ENCODE results near the gene SMIM35. TPM values are rescaled to one million over a fixed set of nuclear protein-coding genes. Genes with fewer than 3 reads are reported as not detected.
"Not testable (repeated sequence)": the region's sequence is repeated elsewhere in the genome, so short reads cannot be mapped to it uniquely, and the experiment has no call there.

Gene SMIM35
- total RNA-seq, 6 donors from 2014 or later = not detected

DNA sequence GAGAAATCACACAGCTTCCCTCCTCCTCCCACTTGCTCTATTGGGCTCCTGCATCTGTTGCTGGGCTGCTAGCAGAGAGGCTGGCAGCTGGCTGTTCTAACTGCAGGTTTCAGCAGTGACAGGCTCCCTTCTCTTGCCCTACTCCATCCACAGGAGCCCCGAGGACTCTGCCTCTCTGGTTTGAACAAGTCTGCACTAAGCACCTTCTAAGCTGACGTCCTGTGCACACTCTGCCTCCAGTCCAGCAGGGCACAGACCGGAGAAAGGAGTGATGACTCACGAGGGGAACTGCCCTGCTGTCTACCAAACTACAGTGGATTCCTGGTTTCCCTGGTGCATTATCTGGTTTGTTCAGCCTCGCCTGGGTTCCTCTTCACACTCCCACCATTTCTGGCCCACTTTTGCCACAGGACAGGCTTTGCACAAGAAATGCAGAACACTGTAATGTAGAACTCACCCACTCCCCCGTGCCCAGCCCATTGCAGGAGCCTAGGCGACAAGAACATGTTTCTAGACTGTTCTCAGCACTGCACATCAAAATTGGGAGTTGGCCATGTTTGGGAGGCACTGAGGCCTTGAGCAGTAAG, 74.6 kb downstream of the SMIM35 start:
- peaks cover 0 to under 1% (median 0%) of the 10 kb centered on the region in 4 donors for H3K9me3 ChIP-seq
- peaks cover 4 to 46% (median 35%) of the 10 kb centered on the region in 4 donors for H3K4me1 ChIP-seq
- ATAC-seq (ENCODE audit: low FRiP score in 2 of 2) = peak; percentile 70 to 83
- H3K27ac ChIP-seq = peak overlapping the region; percentile 73 to 88 (median 83)
- peak in 1 of 2 donors; percentile 71 for DNase-seq
- no peak for TF ChIP-seq EP300 (IDR thresholded peaks at IDR 0.05)
- peak in 1 of 4 donors; percentile 65 for TF ChIP-seq POLR2A (IDR thresholded peaks at IDR 0.05)
- WGBS, 2 donors = 52 to 61% methylated on average over 7 of the region's 7 CpGs
- no peaks in the 10 kb centered on the region for H3K36me3 ChIP-seq
- no peaks in the 10 kb centered on the region for H3K27me3 ChIP-seq
- H3K4me3 ChIP-seq = no peak overlapping the region

DNA sequence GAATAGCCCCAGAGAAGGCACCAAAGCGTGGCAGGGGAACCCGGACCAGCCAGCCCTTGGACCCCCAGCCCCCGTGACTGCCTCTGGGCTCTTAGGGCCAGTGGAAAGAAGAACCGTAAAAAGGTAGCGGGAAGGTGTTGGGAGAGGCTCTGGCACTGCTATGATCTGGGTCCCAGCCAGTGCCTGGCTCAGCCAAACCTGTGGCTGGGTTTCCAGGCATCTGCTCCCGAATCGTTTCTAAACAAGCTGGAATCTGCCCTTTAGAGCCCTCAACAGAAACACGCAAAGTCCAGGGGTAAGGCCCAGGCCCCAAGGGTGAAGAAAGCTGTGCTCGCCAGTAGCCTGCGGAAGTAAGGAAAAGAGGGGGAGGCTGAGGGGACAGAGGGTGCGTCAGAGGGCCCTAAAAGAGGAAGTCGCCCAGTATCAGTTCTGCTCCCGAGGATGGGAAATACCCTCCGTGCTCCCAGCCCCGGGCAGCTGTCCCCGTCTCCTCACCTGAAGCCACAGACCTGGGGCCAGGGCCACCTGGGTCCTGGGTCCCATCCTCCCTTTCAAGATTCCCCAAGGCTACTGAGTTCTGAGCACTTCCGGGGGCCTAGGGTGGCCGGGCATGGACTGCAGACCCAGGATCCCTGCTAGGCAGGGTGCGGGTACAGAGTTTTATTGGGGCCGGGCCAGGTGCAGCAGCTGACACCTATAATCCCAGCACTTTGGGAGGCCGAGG, 75.9 kb downstream of the SMIM35 start:
- DNase-seq (peak; percentile 58 to 87), ATAC-seq (ENCODE audit: low FRiP score in 2 of 2) (peak; percentile 74 to 85)
- no peaks in the 10 kb centered on the region for H3K9me3 ChIP-seq
- H3K27me3 ChIP-seq = no peaks in the 10 kb centered on the region
- 72 to 73% methylated on average over 21 of the region's 21 CpGs for WGBS, 2 donors
- TF ChIP-seq EP300 (IDR thresholded peaks at IDR 0.05) (peak in 2 of 4 donors; percentile 45 to 90), POLR2AphosphoS5 (IDR thresholded peaks at IDR 0.05) (peak in 1 of 2 donors; percentile 56), POLR2A (IDR thresholded peaks at IDR 0.05) (no peak)
- TF ChIP-seq, protein P1, sequence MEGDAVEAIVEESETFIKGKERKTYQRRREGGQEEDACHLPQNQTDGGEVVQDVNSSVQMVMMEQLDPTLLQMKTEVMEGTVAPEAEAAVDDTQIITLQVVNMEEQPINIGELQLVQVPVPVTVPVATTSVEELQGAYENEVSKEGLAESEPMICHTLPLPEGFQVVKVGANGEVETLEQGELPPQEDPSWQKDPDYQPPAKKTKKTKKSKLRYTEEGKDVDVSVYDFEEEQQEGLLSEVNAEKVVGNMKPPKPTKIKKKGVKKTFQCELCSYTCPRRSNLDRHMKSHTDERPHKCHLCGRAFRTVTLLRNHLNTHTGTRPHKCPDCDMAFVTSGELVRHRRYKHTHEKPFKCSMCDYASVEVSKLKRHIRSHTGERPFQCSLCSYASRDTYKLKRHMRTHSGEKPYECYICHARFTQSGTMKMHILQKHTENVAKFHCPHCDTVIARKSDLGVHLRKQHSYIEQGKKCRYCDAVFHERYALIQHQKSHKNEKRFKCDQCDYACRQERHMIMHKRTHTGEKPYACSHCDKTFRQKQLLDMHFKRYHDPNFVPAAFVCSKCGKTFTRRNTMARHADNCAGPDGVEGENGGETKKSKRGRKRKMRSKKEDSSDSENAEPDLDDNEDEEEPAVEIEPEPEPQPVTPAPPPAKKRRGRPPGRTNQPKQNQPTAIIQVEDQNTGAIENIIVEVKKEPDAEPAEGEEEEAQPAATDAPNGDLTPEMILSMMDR (IDR thresholded peaks at IDR 0.05) = no peak
- peaks cover 4 to 50% (median 46%) of the 10 kb centered on the region in 4 donors for H3K4me1 ChIP-seq
- H3K4me3 ChIP-seq = no peak overlapping the region
- H3K27ac ChIP-seq = peak overlapping the region; percentile 73 to 88 (median 83)
- no peaks in the 10 kb centered on the region for H3K36me3 ChIP-seq

DNA sequence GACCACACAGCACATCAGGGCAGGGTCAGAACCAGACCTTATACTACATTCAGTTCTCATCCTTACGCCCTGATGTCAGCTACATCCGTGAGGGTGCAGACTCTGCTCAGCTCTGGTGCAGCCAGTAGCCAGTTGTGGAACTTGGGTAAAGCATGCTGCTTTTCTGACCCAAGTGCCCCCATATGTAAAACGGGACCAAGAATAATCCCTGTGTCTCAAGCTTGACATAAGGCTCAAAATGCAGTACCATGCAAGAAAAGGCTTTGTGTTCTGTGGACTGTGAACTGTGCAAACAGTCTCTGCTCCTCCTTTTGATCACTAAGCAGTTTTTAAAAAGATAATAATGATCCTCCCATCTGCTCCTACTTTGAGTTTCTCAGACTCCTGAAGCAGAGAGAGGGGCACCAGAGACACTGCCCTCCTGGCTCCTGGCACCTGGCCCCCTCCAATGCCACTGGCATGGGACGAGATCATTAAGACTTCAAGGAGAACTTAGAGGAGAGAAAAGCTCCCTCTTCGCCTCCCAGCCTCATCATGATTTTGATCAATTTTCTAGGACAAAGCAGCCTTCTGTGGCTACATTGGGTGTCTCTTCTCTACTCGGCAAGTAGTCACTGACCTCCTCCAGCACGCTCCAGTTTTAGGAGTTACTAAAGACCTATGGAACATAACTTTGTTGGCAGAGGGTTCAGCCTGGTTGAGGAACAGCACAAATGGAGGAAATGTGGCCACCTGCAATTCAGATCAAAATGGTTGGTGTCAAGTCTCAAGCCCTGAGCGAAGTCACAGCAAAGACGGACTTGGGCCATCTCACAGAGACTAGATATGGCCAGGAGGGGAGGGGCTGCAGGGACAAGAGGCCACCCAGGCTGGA, 76.7 kb downstream of the SMIM35 start:
- DNase-seq (no peak), ATAC-seq (ENCODE audit: low FRiP score in 2 of 2) (no peak)
- H3K27me3 ChIP-seq = no peaks in the 10 kb centered on the region
- no peaks in the 10 kb centered on the region for H3K9me3 ChIP-seq
- no peaks in the 10 kb centered on the region for H3K36me3 ChIP-seq
- WGBS, 2 donors = 80 to 88% methylated on average over 9 of the region's 9 CpGs
- no peak for TF ChIP-seq POLR2A (IDR thresholded peaks at IDR 0.05)
- no peak for TF ChIP-seq POLR2AphosphoS5 (IDR thresholded peaks at IDR 0.05)
- TF ChIP-seq, protein P1 (IDR thresholded peaks at IDR 0.05) = no peak
- no peak for TF ChIP-seq EP300 (IDR thresholded peaks at IDR 0.05)
- H3K4me3 ChIP-seq = no peak overlapping the region
- H3K27ac ChIP-seq = peak overlapping the region; percentile 63 to 88 (median 83)
- peaks cover 4 to 50% (median 47%) of the 10 kb centered on the region in 4 donors for H3K4me1 ChIP-seq

DNA sequence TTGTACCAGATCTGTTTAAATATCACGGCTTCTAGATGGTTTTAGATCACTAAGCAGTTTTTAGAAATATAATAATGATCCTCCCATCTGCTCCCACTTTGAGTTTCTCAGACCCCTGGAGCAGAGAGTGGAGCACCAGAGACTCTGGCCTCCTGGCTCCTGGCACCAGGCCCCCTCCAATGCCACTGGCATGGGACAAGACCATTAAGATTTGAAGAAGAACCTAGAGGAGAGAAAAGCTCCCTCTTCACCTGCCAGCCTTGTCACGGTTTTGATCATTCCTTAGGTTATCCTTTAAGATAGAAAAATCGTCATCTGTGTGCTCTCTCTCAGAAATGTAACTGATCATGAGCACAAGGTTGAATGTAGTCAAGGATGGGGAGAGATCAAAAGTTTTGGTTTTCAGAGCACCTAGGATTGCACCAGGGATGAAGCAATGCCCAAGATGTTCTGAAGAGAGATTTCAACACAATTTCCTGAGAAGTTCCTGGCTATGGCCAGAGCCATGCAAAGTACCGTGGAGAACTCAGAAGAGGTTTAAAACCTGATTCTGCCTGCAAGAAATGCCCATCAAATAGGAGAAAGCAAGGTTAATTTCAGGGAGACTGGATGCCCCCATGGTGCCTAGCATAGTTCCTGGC, 78.4 kb downstream of the SMIM35 start:
- WGBS, 2 donors = 46 to 54% methylated on average over 4 of the region's 4 CpGs
- no peaks in the 10 kb centered on the region for H3K27me3 ChIP-seq
- H3K4me1 ChIP-seq = peaks cover 4 to 50% (median 47%) of the 10 kb centered on the region in 4 donors
- no peaks in the 10 kb centered on the region for H3K9me3 ChIP-seq
- H3K27ac ChIP-seq = peak overlapping the region; percentile 66 to 78 (median 76)
- no peaks in the 10 kb centered on the region for H3K36me3 ChIP-seq
- DNase-seq = no peak
- no peak overlapping the region for H3K4me3 ChIP-seq
- TF ChIP-seq POLR2A (IDR thresholded peaks at IDR 0.05) = no peak
- peak in 1 of 2 donors; percentile 50 for TF ChIP-seq POLR2AphosphoS5 (IDR thresholded peaks at IDR 0.05)
- ATAC-seq (ENCODE audit: low FRiP score in 2 of 2) = no peak

DNA sequence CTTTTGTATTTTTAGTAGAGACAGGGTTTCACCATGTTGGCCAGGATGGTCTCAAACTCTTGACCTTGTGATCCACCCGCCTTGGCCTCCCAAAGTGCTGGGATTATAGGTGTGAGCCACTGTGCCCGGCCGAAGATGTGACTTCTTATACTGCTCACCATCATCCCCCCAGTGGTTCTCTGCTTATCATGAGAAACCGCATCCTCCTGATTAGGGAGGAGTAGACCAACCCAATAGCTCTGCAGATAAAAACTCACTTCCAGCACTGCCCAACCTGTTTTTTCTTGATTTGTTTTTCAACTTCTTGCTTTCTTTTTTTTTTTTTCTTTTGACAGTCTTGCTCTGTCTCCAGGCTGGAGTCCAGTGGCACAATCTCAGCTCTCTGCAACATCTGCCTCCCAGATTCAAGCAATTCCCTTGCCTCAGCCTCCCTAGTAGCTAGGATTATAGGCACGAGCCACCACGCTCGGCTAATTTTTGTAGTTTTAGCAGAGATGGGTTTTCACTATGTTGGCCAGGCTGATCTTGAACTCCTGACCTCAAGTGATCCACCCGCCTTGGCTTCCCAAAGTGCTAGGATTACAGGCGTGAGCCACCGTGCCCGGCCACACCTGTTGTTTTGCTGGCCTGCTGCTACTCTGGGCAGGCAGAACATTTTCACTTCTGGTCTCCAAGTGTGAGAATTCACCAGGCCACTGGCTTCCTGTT, 79.0 kb downstream of the SMIM35 start:
- H3K9me3 ChIP-seq; H3K36me3 ChIP-seq; H3K4me3 ChIP-seq; H3K27me3 ChIP-seq; ATAC-seq (ENCODE audit: low FRiP score in 2 of 2): not testable (repeated sequence)
- Histone ChIP-seq H3K4me1 (peaks cover 4 to 46% (median 44%) of the 10 kb centered on the region in 4 donors), H3K27ac (peak overlapping the region; percentile 66 to 78 (median 76))
- peak in 1 of 2 donors; percentile 52 for DNase-seq
- 71 to 83% methylated on average over 11 of the region's 11 CpGs for WGBS, 2 donors

Measured in upper lobe of left lung (tissue), 6 donors.